Measurements from ENCODE around the gene AP5Z1.

DNA sequence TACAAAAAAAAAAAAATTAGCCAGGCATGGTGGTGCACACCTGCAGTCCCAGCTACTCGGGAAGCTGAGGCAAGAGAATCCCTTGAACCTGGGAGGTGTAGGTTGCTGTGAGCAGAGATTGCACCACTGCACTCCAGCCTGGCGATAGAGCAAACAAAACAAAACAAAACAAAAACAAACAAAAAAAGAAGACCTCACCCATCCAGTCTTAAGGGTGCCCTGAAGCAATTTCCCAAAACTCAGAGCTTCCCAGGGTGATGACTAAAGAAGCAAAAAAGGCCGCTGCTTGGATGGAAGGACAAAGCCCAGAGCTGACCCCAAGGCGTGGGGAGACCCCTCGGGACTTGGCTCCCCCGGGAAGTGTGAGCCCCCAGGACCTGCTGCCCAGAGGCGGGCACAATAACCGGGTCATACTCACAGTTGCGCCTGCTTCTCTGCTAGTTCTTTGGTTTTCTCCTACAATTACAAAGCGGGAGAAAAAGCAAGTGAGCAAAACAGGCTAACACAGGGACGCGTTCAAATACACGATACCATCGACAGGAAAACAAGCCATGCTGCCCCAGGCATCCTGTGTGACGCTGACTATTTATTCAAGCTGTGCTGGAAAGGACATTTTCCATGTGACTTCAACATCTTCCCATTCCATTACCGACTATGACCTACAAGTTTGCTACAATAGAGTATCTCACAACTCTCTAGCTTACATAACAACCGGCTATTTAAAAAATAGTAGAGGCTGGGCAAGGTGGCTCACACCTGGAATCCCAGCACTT, 56.5 kb downstream of the AP5Z1 start:
- TF ChIP-seq, protein P1, sequence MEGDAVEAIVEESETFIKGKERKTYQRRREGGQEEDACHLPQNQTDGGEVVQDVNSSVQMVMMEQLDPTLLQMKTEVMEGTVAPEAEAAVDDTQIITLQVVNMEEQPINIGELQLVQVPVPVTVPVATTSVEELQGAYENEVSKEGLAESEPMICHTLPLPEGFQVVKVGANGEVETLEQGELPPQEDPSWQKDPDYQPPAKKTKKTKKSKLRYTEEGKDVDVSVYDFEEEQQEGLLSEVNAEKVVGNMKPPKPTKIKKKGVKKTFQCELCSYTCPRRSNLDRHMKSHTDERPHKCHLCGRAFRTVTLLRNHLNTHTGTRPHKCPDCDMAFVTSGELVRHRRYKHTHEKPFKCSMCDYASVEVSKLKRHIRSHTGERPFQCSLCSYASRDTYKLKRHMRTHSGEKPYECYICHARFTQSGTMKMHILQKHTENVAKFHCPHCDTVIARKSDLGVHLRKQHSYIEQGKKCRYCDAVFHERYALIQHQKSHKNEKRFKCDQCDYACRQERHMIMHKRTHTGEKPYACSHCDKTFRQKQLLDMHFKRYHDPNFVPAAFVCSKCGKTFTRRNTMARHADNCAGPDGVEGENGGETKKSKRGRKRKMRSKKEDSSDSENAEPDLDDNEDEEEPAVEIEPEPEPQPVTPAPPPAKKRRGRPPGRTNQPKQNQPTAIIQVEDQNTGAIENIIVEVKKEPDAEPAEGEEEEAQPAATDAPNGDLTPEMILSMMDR (IDR thresholded peaks at IDR 0.05): no peak
- TF ChIP-seq ZFX (IDR thresholded peaks at IDR 0.05; ENCODE audit: borderline replicate concordance): no peak
